ENCODE measurements around the gene DUS4L. TPM values are rescaled to one million over a fixed set of nuclear protein-coding genes. Genes with fewer than 3 reads are reported as not detected.

DUS4L gene
- total RNA-seq, 1 donor = 5.4 TPM

GRCh38 chr7:107570298-107570697 lies 6.5 kb downstream of the DUS4L start:
- DNase-seq (ENCODE audit: insufficient read length, low spot score, missing footprints) = no peak
- no peak for TF ChIP-seq CTCF (IDR thresholded peaks at IDR 0.05; ENCODE audit: extremely low read depth, low read depth, low read length)
- H3K9me3 ChIP-seq (ENCODE audit: low read depth, low read length) = no peaks in the 10 kb centered on the region

GRCh38 chr7:107573537-107573936 lies 9.8 kb downstream of the DUS4L start:
- Histone ChIP-seq H3K9me3 (ENCODE audit: low read depth, low read length) (no peaks in the 10 kb centered on the region), H4K20me1 (ENCODE audit: insufficient read depth, low read length) (no peaks in the 10 kb centered on the region), H3K4me1 (ENCODE audit: insufficient read depth, low read length) (no peaks in the 10 kb centered on the region), H3K27me3 (ENCODE audit: insufficient read depth, low read length) (no peaks in the 10 kb centered on the region), H3K4me2 (ENCODE audit: insufficient read depth, low read length) (no peak overlapping the region), H3K79me2 (ENCODE audit: insufficient read depth, low read length) (no peaks in the 10 kb centered on the region), H2AFZ (ENCODE audit: low read length) (no peak overlapping the region), H3K4me3 (ENCODE audit: insufficient read depth, low read length) (no peak overlapping the region), H3K27ac (ENCODE audit: low read depth, low read length) (no peak overlapping the region), H3K36me3 (ENCODE audit: insufficient read depth, low read length) (no peaks in the 10 kb centered on the region)
- no peak for TF ChIP-seq CTCF (IDR thresholded peaks at IDR 0.05; ENCODE audit: extremely low read depth, low read depth, low read length)
- DNase-seq (ENCODE audit: insufficient read length, low spot score, missing footprints) = no peak

More at GRCh38 chr7:107570298-107570697, 6.5 kb downstream of the DUS4L start:
- no peak overlapping the region for H3K4me2 ChIP-seq (ENCODE audit: insufficient read depth, low read length)
- H2AFZ ChIP-seq (ENCODE audit: low read length) = no peak overlapping the region
- no peaks in the 10 kb centered on the region for H3K79me2 ChIP-seq (ENCODE audit: insufficient read depth, low read length)
- H4K20me1 ChIP-seq (ENCODE audit: insufficient read depth, low read length) = no peaks in the 10 kb centered on the region
- no peak overlapping the region for H3K4me3 ChIP-seq (ENCODE audit: insufficient read depth, low read length)
- H3K27ac ChIP-seq (ENCODE audit: low read depth, low read length) = no peak overlapping the region
- no peaks in the 10 kb centered on the region for H3K36me3 ChIP-seq (ENCODE audit: insufficient read depth, low read length)
- H3K4me1 ChIP-seq (ENCODE audit: insufficient read depth, low read length) = peaks cover 3% of the 10 kb centered on the region
- no peaks in the 10 kb centered on the region for H3K27me3 ChIP-seq (ENCODE audit: insufficient read depth, low read length)

GRCh38 chr7:107579554-107579884 lies 15.7 kb downstream of the DUS4L start:
- H3K4me2 ChIP-seq (ENCODE audit: insufficient read depth, low read length) = peak overlapping the region; percentile 92
- H3K27ac ChIP-seq (ENCODE audit: low read depth, low read length) = peak overlapping the region; percentile 84
- peaks cover 41% of the 10 kb centered on the region for H3K79me2 ChIP-seq (ENCODE audit: insufficient read depth, low read length)
- peak overlapping the region; percentile 94 for H2AFZ ChIP-seq (ENCODE audit: low read length)
- H3K9me3 ChIP-seq (ENCODE audit: low read depth, low read length) = no peaks in the 10 kb centered on the region
- H4K20me1 ChIP-seq (ENCODE audit: insufficient read depth, low read length) = no peaks in the 10 kb centered on the region
- peaks cover 27% of the 10 kb centered on the region for H3K4me1 ChIP-seq (ENCODE audit: insufficient read depth, low read length)
- H3K4me3 ChIP-seq (ENCODE audit: insufficient read depth, low read length) = peak overlapping the region; percentile 95
- peaks cover 11% of the 10 kb centered on the region for H3K36me3 ChIP-seq (ENCODE audit: insufficient read depth, low read length)
- TF ChIP-seq CTCF (IDR thresholded peaks at IDR 0.05; ENCODE audit: extremely low read depth, low read depth, low read length) = no peak
- DNase-seq (ENCODE audit: insufficient read length, low spot score, missing footprints) = no peak
- no peaks in the 10 kb centered on the region for H3K27me3 ChIP-seq (ENCODE audit: insufficient read depth, low read length)

GRCh38 chr7:107579885-107580715 lies 16.3 kb downstream of the DUS4L start, which contains the start of gene BCAP29:
Gene BCAP29 (plus strand): TSS chr7:107580246. CDS start chr7:107580773, 527 bp downstream.
- H3K36me3 ChIP-seq (ENCODE audit: insufficient read depth, low read length) = peaks cover 13% of the 10 kb centered on the region
- H3K4me1 ChIP-seq (ENCODE audit: insufficient read depth, low read length) = peaks cover 27% of the 10 kb centered on the region
- DNase-seq (ENCODE audit: insufficient read length, low spot score, missing footprints) = peak; percentile 93
- no peak for TF ChIP-seq CTCF (IDR thresholded peaks at IDR 0.05; ENCODE audit: extremely low read depth, low read depth, low read length)
- no peaks in the 10 kb centered on the region for H4K20me1 ChIP-seq (ENCODE audit: insufficient read depth, low read length)
- no peaks in the 10 kb centered on the region for H3K9me3 ChIP-seq (ENCODE audit: low read depth, low read length)
- peak within 1 kb of the TSS; percentile 95 for H3K4me3 ChIP-seq (ENCODE audit: insufficient read depth, low read length)
- H3K79me2 ChIP-seq (ENCODE audit: insufficient read depth, low read length) = peaks cover 46% of the 10 kb centered on the region
- H3K27me3 ChIP-seq (ENCODE audit: insufficient read depth, low read length) = no peaks in the 10 kb centered on the region
- H2AFZ ChIP-seq (ENCODE audit: low read length) = peak within 1 kb of the TSS; percentile 94
- peak within 1 kb of the TSS; percentile 92 for H3K4me2 ChIP-seq (ENCODE audit: insufficient read depth, low read length)
- H3K27ac ChIP-seq (ENCODE audit: low read depth, low read length) = peak within 1 kb of the TSS; percentile 84
